ENCODE data around the gene PIK3CG. TPM values are rescaled to one million over a fixed set of nuclear protein-coding genes. Genes with fewer than 3 reads are reported as not detected.

PIK3CG gene
- total RNA-seq, 1 experiment from 2014 or later: 0.13 TPM

DNA sequence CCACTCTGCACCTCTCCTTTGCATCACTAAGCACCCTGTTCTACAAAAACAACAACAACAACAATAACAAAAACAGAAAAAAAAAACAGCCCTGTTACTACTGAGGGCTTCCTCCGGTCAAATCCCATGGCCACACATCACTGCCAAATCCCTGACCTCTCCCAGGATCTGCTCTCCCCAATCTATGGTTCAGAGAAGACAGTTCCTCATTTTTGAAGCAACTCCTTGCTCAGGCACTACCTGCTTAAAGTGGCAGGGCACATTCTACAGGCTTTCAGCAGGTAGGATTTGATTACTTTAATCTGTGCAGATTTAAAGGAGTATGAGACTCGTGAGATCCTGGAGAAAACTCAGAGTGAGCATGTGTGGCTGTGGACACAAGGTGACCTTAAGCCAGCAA lies 46.9 kb downstream of the PIK3CG start:
- no peak overlapping the region for H3K27ac ChIP-seq (ENCODE audit: low read length)
- no TSS peak for BruUV-seq (replicated peaks)
- ATAC-seq (no peak), DNase-seq (ENCODE audit: low read depth, low spot score) (no peak)
- no peaks in the 10 kb centered on the region for H3K36me3 ChIP-seq (ENCODE audit: control insufficient read depth, insufficient read depth, low read length)
- intact Hi-C loops (cut with micrococcal nuclease; ENCODE audit: unreplicated experiment) (no loop called here), in situ Hi-C loops (cut with HindIII; ENCODE audit: low pct_unique_long_range_greater_than_20kb, low sequenced_read_pairs) (no loop called here)
- H3K27me3 ChIP-seq (ENCODE audit: control insufficient read depth, insufficient read depth, low read length): no peaks in the 10 kb centered on the region
- TF ChIP-seq REST (IDR thresholded peaks at IDR 0.05; ENCODE audit: insufficient read depth in 1 of 2, low read depth in 2 of 2, low read length in 1 of 2): no peak
- no peak for TF ChIP-seq SIN3A (IDR thresholded peaks at IDR 0.05; ENCODE audit: borderline replicate concordance, insufficient read depth, low read depth, low read length)
- TF ChIP-seq POLR2AphosphoS5 (IDR thresholded peaks at IDR 0.05; ENCODE audit: low read depth, low read length): no peak
- TF ChIP-seq, protein P1, sequence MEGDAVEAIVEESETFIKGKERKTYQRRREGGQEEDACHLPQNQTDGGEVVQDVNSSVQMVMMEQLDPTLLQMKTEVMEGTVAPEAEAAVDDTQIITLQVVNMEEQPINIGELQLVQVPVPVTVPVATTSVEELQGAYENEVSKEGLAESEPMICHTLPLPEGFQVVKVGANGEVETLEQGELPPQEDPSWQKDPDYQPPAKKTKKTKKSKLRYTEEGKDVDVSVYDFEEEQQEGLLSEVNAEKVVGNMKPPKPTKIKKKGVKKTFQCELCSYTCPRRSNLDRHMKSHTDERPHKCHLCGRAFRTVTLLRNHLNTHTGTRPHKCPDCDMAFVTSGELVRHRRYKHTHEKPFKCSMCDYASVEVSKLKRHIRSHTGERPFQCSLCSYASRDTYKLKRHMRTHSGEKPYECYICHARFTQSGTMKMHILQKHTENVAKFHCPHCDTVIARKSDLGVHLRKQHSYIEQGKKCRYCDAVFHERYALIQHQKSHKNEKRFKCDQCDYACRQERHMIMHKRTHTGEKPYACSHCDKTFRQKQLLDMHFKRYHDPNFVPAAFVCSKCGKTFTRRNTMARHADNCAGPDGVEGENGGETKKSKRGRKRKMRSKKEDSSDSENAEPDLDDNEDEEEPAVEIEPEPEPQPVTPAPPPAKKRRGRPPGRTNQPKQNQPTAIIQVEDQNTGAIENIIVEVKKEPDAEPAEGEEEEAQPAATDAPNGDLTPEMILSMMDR (IDR thresholded peaks at IDR 0.05): no peak
- no peak for TF ChIP-seq TCF7L2 (IDR thresholded peaks at IDR 0.05; ENCODE audit: low read depth, low read length)
- ChIA-PET CTCF (no interaction called here), POLR2A (no interaction called here)
- H3K4me1 ChIP-seq (ENCODE audit: control insufficient read depth, insufficient read depth, low read length): no peaks in the 10 kb centered on the region
- H3K4me3 ChIP-seq (ENCODE audit: low read depth in 2 of 2, low read length in 2 of 2): no peak overlapping the region
- no peaks in the 10 kb centered on the region for H3K9me3 ChIP-seq (ENCODE audit: control insufficient read depth, insufficient read depth, low read depth, low read length)

GRCh38 chr7:106914018-106914607 lies 49.0 kb downstream of the PIK3CG start:
- no peaks in the 10 kb centered on the region for H3K36me3 ChIP-seq (ENCODE audit: control insufficient read depth, insufficient read depth, low read length)
- no peaks in the 10 kb centered on the region for H3K4me1 ChIP-seq (ENCODE audit: control insufficient read depth, insufficient read depth, low read length)
- no peak overlapping the region for H3K27ac ChIP-seq (ENCODE audit: low read length)
- no peak overlapping the region for H3K4me3 ChIP-seq (ENCODE audit: low read depth in 2 of 2, low read length in 2 of 2)
- no peaks in the 10 kb centered on the region for H3K27me3 ChIP-seq (ENCODE audit: control insufficient read depth, insufficient read depth, low read length)
- TF ChIP-seq SIN3A (IDR thresholded peaks at IDR 0.05; ENCODE audit: borderline replicate concordance, insufficient read depth, low read depth, low read length) (no peak), TCF7L2 (IDR thresholded peaks at IDR 0.05; ENCODE audit: low read depth, low read length) (no peak), POLR2AphosphoS5 (IDR thresholded peaks at IDR 0.05; ENCODE audit: low read depth, low read length) (no peak), REST (IDR thresholded peaks at IDR 0.05; ENCODE audit: insufficient read depth in 1 of 2, low read depth in 2 of 2, low read length in 1 of 2) (no peak)
- TF ChIP-seq, protein P1 (IDR thresholded peaks at IDR 0.05): no peak
- in situ Hi-C loops (cut with HindIII; ENCODE audit: low pct_unique_long_range_greater_than_20kb, low sequenced_read_pairs) (no loop called here), intact Hi-C loops (cut with micrococcal nuclease; ENCODE audit: unreplicated experiment) (no loop called here)
- no peak for ATAC-seq
- ChIA-PET CTCF (no interaction called here), POLR2A (no interaction called here)
- H3K9me3 ChIP-seq (ENCODE audit: control insufficient read depth, insufficient read depth, low read depth, low read length): no peaks in the 10 kb centered on the region
- no peak for DNase-seq (ENCODE audit: low read depth, low spot score)
- no TSS peak for BruUV-seq (replicated peaks)
